ENCODE measurements around the gene HKDC1.
A peak's percentile ranks its signal among the peaks of the same experiment; 100 is the strongest.

Gene HKDC1

GRCh38 chr10:69215405-69216171 is 4.5 kb upstream of the HKDC1 start:
- in situ Hi-C loops (cut with HindIII; ENCODE audit: low sequenced_read_pairs) = no loop called here
- no peak for DNase-seq (ENCODE audit: low read depth)
- no peak for TF ChIP-seq CTCF (IDR thresholded peaks at IDR 0.05; ENCODE audit: low read depth, low read length, missing control alignments)
- H3K4me3 ChIP-seq (ENCODE audit: low read depth, low read length) = no peak overlapping the region

GRCh38 chr10:69216577-69217118 is 3.5 kb upstream of the HKDC1 start:
- H3K4me3 ChIP-seq (ENCODE audit: low read depth, low read length) = no peak overlapping the region
- DNase-seq (ENCODE audit: low read depth) = no peak
- in situ Hi-C loops (cut with HindIII; ENCODE audit: low sequenced_read_pairs) = no loop called here
- TF ChIP-seq CTCF (IDR thresholded peaks at IDR 0.05; ENCODE audit: low read depth, low read length, missing control alignments) = no peak

- peak; percentile 71 for DNase-seq (ENCODE audit: low read depth)
These were observed 2.9 kb upstream of the HKDC1 start for GRCh38 chr10:69217119-69217754.

GRCh38 chr10:69218831-69219230 is 1.3 kb upstream of the HKDC1 start:
- TF ChIP-seq CTCF (IDR thresholded peaks at IDR 0.05; ENCODE audit: low read depth, low read length, missing control alignments) = no peak
- in situ Hi-C loops (cut with HindIII; ENCODE audit: low sequenced_read_pairs) = no loop called here
- H3K4me3 ChIP-seq (ENCODE audit: low read depth, low read length) = no peak overlapping the region
- no peak for DNase-seq (ENCODE audit: low read depth)

More at GRCh38 chr10:69217119-69217754, 2.9 kb upstream of the HKDC1 start:
- in situ Hi-C loops (cut with HindIII; ENCODE audit: low sequenced_read_pairs) = no loop called here
- no peak for TF ChIP-seq CTCF (IDR thresholded peaks at IDR 0.05; ENCODE audit: low read depth, low read length, missing control alignments)
- H3K4me3 ChIP-seq (ENCODE audit: low read depth, low read length) = no peak overlapping the region

- no peak for DNase-seq (ENCODE audit: low read depth)
- in situ Hi-C loops (cut with HindIII; ENCODE audit: low sequenced_read_pairs) = no loop called here
- no peak overlapping the region for H3K4me3 ChIP-seq (ENCODE audit: low read depth, low read length)
- no peak for TF ChIP-seq CTCF (IDR thresholded peaks at IDR 0.05; ENCODE audit: low read depth, low read length, missing control alignments)
These were observed 375 bp downstream of the HKDC1 start for GRCh38 chr10:69220507-69220906.

- H3K4me3 ChIP-seq (ENCODE audit: low read depth, low read length) = no peak overlapping the region
- TF ChIP-seq CTCF (IDR thresholded peaks at IDR 0.05; ENCODE audit: low read depth, low read length, missing control alignments) = peak; percentile 81
- DNase-seq (ENCODE audit: low read depth) = peak; percentile 41
- in situ Hi-C loops (cut with HindIII; ENCODE audit: low sequenced_read_pairs) = no loop called here
These were observed 2.3 kb downstream of the HKDC1 start for GRCh38 chr10:69222157-69223027.
